PC-3 (cell line): ENCODE data around the gene GGA1.

ENCODE experiments used
- EZH2 ChIP-seq: fragments of 300-600 bp; sonication (generic); IDR thresholded peaks from one replicate; pipeline ENCODE4 v1.6.1; 2017; ENCODE audit warnings: antibody characterized with exemption, mild to moderate bottlenecking, low read length; ENCODE audit not compliant: unreplicated experiment
- EZH2phosphoT487 ChIP-seq: fragments of 300-600 bp; sonication (generic); IDR thresholded peaks from 2 replicates; pipeline ENCODE4 v1.6.1; 2018; ENCODE audit warnings: mild to moderate bottlenecking, antibody characterized with exemption, low read length, borderline replicate concordance
- TF ChIP-seq, protein P1 (sequence below): fragments of 300-600 bp; sonication (generic); conservative IDR thresholded peaks from 2 replicates; pipeline ENCODE4 v1.5.1; 2017; ENCODE audit warnings: antibody characterized with exemption, low read depth, mild to moderate bottlenecking, low read length

DNA sequence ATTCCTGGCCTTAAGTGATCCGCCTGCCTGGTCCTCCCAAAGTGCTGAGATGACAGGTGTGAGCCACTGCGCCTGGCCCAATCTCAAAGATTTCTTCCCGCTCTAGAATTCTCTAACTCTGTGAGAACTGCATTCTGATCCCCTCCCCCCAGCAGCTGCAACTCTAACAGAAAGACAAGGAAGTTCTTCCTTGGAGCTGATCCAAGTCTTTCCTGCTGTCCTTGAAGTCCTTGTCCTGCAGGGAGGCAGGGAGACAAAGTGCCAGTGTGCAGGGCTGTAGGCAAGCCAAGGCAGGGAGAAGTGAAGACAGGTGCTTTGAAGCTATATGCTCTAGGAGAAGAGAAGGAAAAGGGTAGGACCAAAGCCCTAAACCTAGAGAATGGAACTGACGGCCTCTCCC is 9.5 kb upstream of the GGA1 start:
- TF ChIP-seq, protein P1, sequence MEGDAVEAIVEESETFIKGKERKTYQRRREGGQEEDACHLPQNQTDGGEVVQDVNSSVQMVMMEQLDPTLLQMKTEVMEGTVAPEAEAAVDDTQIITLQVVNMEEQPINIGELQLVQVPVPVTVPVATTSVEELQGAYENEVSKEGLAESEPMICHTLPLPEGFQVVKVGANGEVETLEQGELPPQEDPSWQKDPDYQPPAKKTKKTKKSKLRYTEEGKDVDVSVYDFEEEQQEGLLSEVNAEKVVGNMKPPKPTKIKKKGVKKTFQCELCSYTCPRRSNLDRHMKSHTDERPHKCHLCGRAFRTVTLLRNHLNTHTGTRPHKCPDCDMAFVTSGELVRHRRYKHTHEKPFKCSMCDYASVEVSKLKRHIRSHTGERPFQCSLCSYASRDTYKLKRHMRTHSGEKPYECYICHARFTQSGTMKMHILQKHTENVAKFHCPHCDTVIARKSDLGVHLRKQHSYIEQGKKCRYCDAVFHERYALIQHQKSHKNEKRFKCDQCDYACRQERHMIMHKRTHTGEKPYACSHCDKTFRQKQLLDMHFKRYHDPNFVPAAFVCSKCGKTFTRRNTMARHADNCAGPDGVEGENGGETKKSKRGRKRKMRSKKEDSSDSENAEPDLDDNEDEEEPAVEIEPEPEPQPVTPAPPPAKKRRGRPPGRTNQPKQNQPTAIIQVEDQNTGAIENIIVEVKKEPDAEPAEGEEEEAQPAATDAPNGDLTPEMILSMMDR, result no peak
- no peak for TF ChIP-seq EZH2
- TF ChIP-seq EZH2phosphoT487, result no peak
